HepG2 (cell line): ENCODE measurements around the gene LAPTM4A. TPM values are rescaled to one million over a fixed set of nuclear protein-coding genes. Genes with fewer than 3 reads are reported as not detected.

Experiments
- ATAC-seq: fragments of 200-7000 bp; cut with Tn5 transposase; 3 replicates; pipeline ENCODE4 v1.9.1; 2020; ENCODE audit warnings: mild to moderate bottlenecking, moderate library complexity
- BruUV-seq: library from RNA; stranded (reverse); fragments of 400-500 nt; replicated peaks from 2 replicates; lab custom pipeline; 2021; lab: Mats Ljungman, UMichigan
- CTCF ChIA-PET: fragments of 300-600 bp; formaldehyde crosslinking; extraction: SDS; loops from one replicate; lab custom pipeline; 2021; ENCODE audit warnings: low total read pairs, inconsistent platforms, low intra/inter-chr PET ratio; lab: Yijun Ruan, JAX
- POLR2A ChIA-PET: fragments of 350-600 bp; sonication (Branson Sonifier 250); formaldehyde crosslinking; loops from one replicate; lab custom pipeline; 2020; ENCODE audit warnings: antibody characterized with exemption, inconsistent platforms; lab: Yijun Ruan, JAX
- DNase-seq: peaks from one replicate; pipeline ENCODE4 v3.0.0-alpha.2; 2015; ENCODE audit warnings: low spot score
- FAIRE-seq: peaks from 3 replicates; lab custom pipeline; 2011; peaks lifted over from hg19 to GRCh38; lab: Jason Lieb, UNC
- H2AFZ ChIP-seq: one replicate; pipeline ENCODE4 v1.6.1; 2011; ENCODE audit warnings: low read length, inconsistent platforms
- H3K27ac ChIP-seq: fragments of 300-600 bp; 3 replicates; pipeline ENCODE4 v1.8.0; 2011; ENCODE audit warnings: mixed run types, mild to moderate bottlenecking, mixed read lengths, low read length, inconsistent platforms; ENCODE audit not compliant: insufficient read depth; ENCODE audit errors: extremely low read length
- H3K27me3 ChIP-seq, 2 experiments: fragments of 200-600 bp in 1 of 2; 2 replicates in 1 of 2; 3 replicates in 1 of 2; pipeline versions ENCODE4 v1.6.0 to v1.8.0; 2011; ENCODE audit warnings: low read length in 2 of 2, mild to moderate bottlenecking in 2 of 2, moderate library complexity in 2 of 2, inconsistent platforms in 1 of 2; ENCODE audit not compliant: insufficient read depth in 2 of 2, control insufficient read depth in 1 of 2
- H3K36me3 ChIP-seq, 2 experiments: fragments of 200-600 bp in 1 of 2; replicated peaks in 1 of 2; 2 replicates in 1 of 2; 3 replicates in 1 of 2; pipeline versions ENCODE4 v1.5.1 to v1.8.0; 2011; ENCODE audit warnings: low read length in 2 of 2, inconsistent platforms in 1 of 2; ENCODE audit not compliant: insufficient read depth in 2 of 2, control insufficient read depth in 1 of 2
- H3K4me1 ChIP-seq: 2 replicates; pipeline ENCODE4 v1.5.1; 2012; ENCODE audit warnings: low read length, inconsistent platforms; ENCODE audit not compliant: insufficient read depth
- H3K4me2 ChIP-seq: 2 replicates; pipeline ENCODE4 v1.6.0; 2011; ENCODE audit warnings: low read depth, low read length, inconsistent platforms
- H3K4me3 ChIP-seq, 3 experiments: fragments of 200-600 bp in 1 of 3; sonication (generic), shearing (Covaris generic) in 1 of 3; replicated peaks in 1 of 3; 2 replicates each; pipeline ENCODE4 v1.5.1; 2011 to 2016; ENCODE audit warnings: low read length in 3 of 3, inconsistent platforms in 2 of 3, low read depth in 2 of 3, mild to moderate bottlenecking in 2 of 3, control low read depth in 1 of 3, mixed read lengths in 1 of 3; ENCODE audit not compliant: insufficient read depth in 1 of 3
- H3K79me2 ChIP-seq: one replicate; pipeline ENCODE4 v1.6.1; 2011; ENCODE audit warnings: low read length, inconsistent platforms; ENCODE audit not compliant: insufficient read depth
- H3K9ac ChIP-seq: 2 replicates; pipeline ENCODE4 v1.6.0; 2011; ENCODE audit warnings: mild to moderate bottlenecking, low read depth, low read length, inconsistent platforms; ENCODE audit not compliant: insufficient read depth
- H3K9me3 ChIP-seq: 2 replicates; pipeline ENCODE4 v1.5.1; 2012; ENCODE audit warnings: mild to moderate bottlenecking, low read length
- H4K20me1 ChIP-seq: 2 replicates; pipeline ENCODE4 v1.6.0; 2011; ENCODE audit warnings: inconsistent platforms, mild to moderate bottlenecking, low read length, moderate library complexity; ENCODE audit not compliant: insufficient read depth
- IRF1 ChIP-seq: sonication (generic); formaldehyde crosslinking; IDR thresholded peaks from 2 replicates; pipeline ENCODE4 v1.4.0; 2020; ENCODE audit warnings: low read depth, mild to moderate bottlenecking, missing genetic modification reagents
- KDM2A ChIP-seq: sonication (generic); formaldehyde crosslinking; IDR thresholded peaks from 2 replicates; pipeline ENCODE4 v1.4.0; 2020; ENCODE audit warnings: low read depth, missing genetic modification reagents, borderline replicate concordance
- KLF11 ChIP-seq: IDR thresholded peaks from 2 replicates; pipeline ENCODE4 v1.6.1; 2016; ENCODE audit warnings: missing compliant biosample characterization
- KLF6 ChIP-seq: IDR thresholded peaks from 2 replicates; pipeline ENCODE4 v1.8.0; 2016; ENCODE audit warnings: missing biosample characterization, missing genetic modification reagents
- MAFF ChIP-seq: IDR thresholded peaks from 2 replicates; pipeline ENCODE4 v1.6.1; 2011; ENCODE audit warnings: low read depth, low read length, improper control_type of control experiment
- NR2F2 ChIP-seq: IDR thresholded peaks from 2 replicates; pipeline ENCODE4 v1.6.1; 2012; ENCODE audit warnings: low read depth, inconsistent platforms, borderline replicate concordance
- SRSF1 ChIP-seq: fragments of 200-400 bp; formaldehyde crosslinking; optimal IDR thresholded peaks from 2 replicates; pipeline ENCODE3; 2017; ENCODE audit warnings: mild to moderate bottlenecking, low read depth, low read length, moderate library complexity
- ZC3H13 ChIP-seq: sonication (generic); formaldehyde crosslinking; IDR thresholded peaks from 2 replicates; pipeline ENCODE4 v1.8.1; 2023; ENCODE audit warnings: mild to moderate bottlenecking, missing genetic modification reagents, moderate library complexity
- ZNF18 ChIP-seq: sonication (generic); formaldehyde crosslinking; IDR thresholded peaks from 2 replicates; pipeline ENCODE4 v1.8.0; 2022; ENCODE audit warnings: mild to moderate bottlenecking, missing genetic modification reagents; ENCODE audit not compliant: insufficient replicate concordance
- ZNF274 ChIP-seq: sonication (generic); formaldehyde crosslinking; IDR thresholded peaks from 2 replicates; pipeline ENCODE4 v1.5.1; 2020; ENCODE audit warnings: mild to moderate bottlenecking, missing genetic modification reagents
- ZNF367 ChIP-seq: sonication (generic); formaldehyde crosslinking; IDR thresholded peaks from 2 replicates; pipeline ENCODE4 v1.4.0; 2020; ENCODE audit warnings: missing genetic modification reagents, borderline replicate concordance
- ZNF430 ChIP-seq: sonication (generic); formaldehyde crosslinking; IDR thresholded peaks from 2 replicates; pipeline ENCODE4 v1.9.0; 2021; ENCODE audit warnings: mild to moderate bottlenecking, missing genetic modification reagents
- ZNF720 ChIP-seq: sonication (generic); formaldehyde crosslinking; IDR thresholded peaks from 2 replicates; pipeline ENCODE4 v1.4.0; 2020; ENCODE audit warnings: missing genetic modification reagents
- WGBS: methylation state at CpG from one replicate; pipeline ENCODE4 v1.1.6; 2017; ENCODE audit warnings: low lambda C conversion rate; 5-methylcytosine and 5-hydroxymethylcytosine counted together
- in situ Hi-C: cut with HindIII; loops from 2 replicates; pipeline ENCODE4 v1.10.0; 2017; ENCODE audit warnings: low pct_unique_long_range_greater_than_20kb; ENCODE audit not compliant: extremely low pct_ligation_motif_present
- intact Hi-C: fragments of 100-400 bp; cut with micrococcal nuclease; formaldehyde crosslinking; loops from one replicate; pipeline ENCODE4 v1.10.0; 2022; ENCODE audit not compliant: unreplicated experiment
- polyA plus RNA-seq, 8 experiments: library from polyadenylated mRNA; depleted of rRNA in 3 of 8; stranded (reverse) in 7 of 8; unstranded in 1 of 8; fragments of >200 nt; fragmentation: Illumina TruSeq in 4 of 8; extraction: Trizol in 4 of 8; gene quantifications; 2 replicates each; pipeline versions ENCODE4 v1.2.1 to v1.2.3, GENCODE V29; 2011 to 2016; ENCODE audit warnings: low read depth in 4 of 8, missing spikeins in 1 of 8, mixed read lengths in 1 of 8; ENCODE audit not compliant: insufficient read depth in 1 of 8
- total RNA-seq, 5 experiments: library from RNA; depleted of rRNA; stranded (reverse); fragments of >200 nt; fragmentation: Illumina TruSeq; extraction: Trizol; gene quantifications; 2 replicates each; pipeline ENCODE4 v1.2.3, GENCODE V29; 2016; ENCODE audit warnings: low read depth in 1 of 5

The LAPTM4A gene
- total and polyA plus RNA-seq, 2 of the 13 experiments (the other 11 are each of a cell fraction or from before 2014, with no cell fraction given), result 116 to 558 TPM

DNA sequence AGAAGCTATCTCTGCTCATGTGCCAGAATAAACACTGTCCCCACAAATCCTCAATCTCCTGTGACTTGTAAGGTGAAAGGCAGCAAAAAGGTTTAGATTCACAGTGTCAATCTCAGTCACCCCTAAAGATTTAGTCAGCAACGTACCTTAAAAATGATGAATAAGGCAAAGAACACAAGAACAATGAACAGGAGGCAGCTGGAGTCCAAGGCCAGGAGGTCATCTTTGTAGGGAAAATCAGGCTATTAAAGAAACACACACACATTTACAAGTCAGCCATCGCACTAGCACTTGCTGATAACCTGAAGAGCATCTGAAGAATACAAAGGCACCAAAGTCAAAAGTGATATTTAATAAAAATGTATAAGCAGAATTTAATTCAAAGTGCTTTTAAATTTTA lies 16.6 kb downstream of the LAPTM4A start:
- H3K79me2 ChIP-seq, result peaks cover 7% of the 10 kb centered on the region
- H3K9ac ChIP-seq, result no peak overlapping the region
- in situ Hi-C loops, result no loop called here
- no peaks in the 10 kb centered on the region for H3K9me3 ChIP-seq
- peaks cover 38 to 95% of the 10 kb centered on the region in 2 experiments for H3K36me3 ChIP-seq
- DNase-seq (no peak), ATAC-seq (no peak), FAIRE-seq (no peak)
- H2AFZ ChIP-seq, result no peak overlapping the region
- no peak overlapping the region for H3K27ac ChIP-seq
- H3K4me3 ChIP-seq, result no peak overlapping the region
- no TSS peak for BruUV-seq
- ChIA-PET CTCF (no interaction called here), POLR2A (interaction anchor here (1.2 to 2.6 kb wide), 3 partner anchors 14 to 22 kb away, joined by 3 to 14 read pairs (median 4); partner anchors contain the start of genes LAPTM4A and MATN3)
- no peaks in the 10 kb centered on the region for H3K27me3 ChIP-seq
- H4K20me1 ChIP-seq, result no peaks in the 10 kb centered on the region
- WGBS, result 89% methylated on average over 2 of the region's 2 CpGs
- intact Hi-C loops, result no loop called here
- H3K4me1 ChIP-seq, result no peaks in the 10 kb centered on the region
- TF ChIP-seq ZNF18 (CRISPR knock-in tag) (no peak), IRF1 (CRISPR knock-in tag) (no peak)
- TF ChIP-seq, all 625 proteins: peak for 0
- H3K4me2 ChIP-seq, result no peak overlapping the region

DNA sequence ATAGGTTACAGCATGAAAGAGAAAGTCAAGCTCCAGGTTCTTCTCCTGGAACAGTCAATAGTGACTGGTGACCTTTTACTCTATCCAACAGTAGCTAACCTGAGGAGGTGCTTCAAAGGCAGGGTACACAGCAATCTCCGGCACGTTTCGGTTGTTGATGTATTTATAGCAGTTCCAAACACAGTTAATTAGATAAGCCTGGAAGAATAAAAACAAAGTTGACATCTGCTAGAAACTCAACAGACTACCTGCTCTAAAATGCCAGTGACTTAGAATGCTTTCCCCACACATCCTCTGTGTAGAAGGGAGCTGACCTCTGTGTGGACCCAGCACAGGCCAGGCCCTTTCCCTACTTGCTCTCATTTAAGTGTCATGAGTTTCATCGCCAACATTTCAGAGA lies 17.2 kb downstream of the LAPTM4A start:
- FAIRE-seq (no peak), ATAC-seq (no peak), DNase-seq (no peak)
- intact Hi-C loops, result no loop called here
- Histone ChIP-seq H3K9ac (no peak overlapping the region), H3K4me3 (no peak overlapping the region), H3K27ac (no peak overlapping the region), H3K27me3 (no peaks in the 10 kb centered on the region), H2AFZ (no peak overlapping the region), H3K4me1 (no peaks in the 10 kb centered on the region), H4K20me1 (no peaks in the 10 kb centered on the region), H3K79me2 (peaks cover 6% of the 10 kb centered on the region), H3K9me3 (no peaks in the 10 kb centered on the region), H3K36me3 (peaks cover 35 to 90% of the 10 kb centered on the region in 2 experiments), H3K4me2 (no peak overlapping the region)
- BruUV-seq, result no TSS peak
- WGBS, result 99% methylated on average over 4 of the region's 4 CpGs
- POLR2A ChIA-PET, result interaction anchor here (1.2 to 2.6 kb wide), 3 partner anchors 15 to 21 kb away, joined by 3 to 14 read pairs (median 4); partner anchors contain the start of genes LAPTM4A and MATN3
- CTCF ChIA-PET, result no interaction called here
- in situ Hi-C loops, result no loop called here
- TF ChIP-seq NR2F2 (no peak), KLF6 (CRISPR knock-in tag) (no peak), ZNF720 (CRISPR knock-in tag) (no peak), ZNF274 (CRISPR knock-in tag) (no peak), ZNF367 (CRISPR knock-in tag) (no peak), ZC3H13 (CRISPR knock-in tag) (no peak), SRSF1 (no peak), ZNF430 (CRISPR knock-in tag) (no peak), MAFF (no peak), KDM2A (CRISPR knock-in tag) (no peak), KLF11 (CRISPR knock-in tag) (no peak)
